GM19023 (cell line): ENCODE measurements around the gene NPHP4.

Experiments
- ATAC-seq: cut with Tn5 transposase; IDR thresholded peaks from one replicate; pipeline ENCODE4 v1.9.1; 2021; ENCODE audit warnings: mild to moderate bottlenecking, moderate library complexity; ENCODE audit not compliant: unreplicated experiment

NPHP4 gene

GRCh38 chr1:5915587-5916571, 76.3 kb downstream of the NPHP4 start:
- ATAC-seq, result no peak

DNA sequence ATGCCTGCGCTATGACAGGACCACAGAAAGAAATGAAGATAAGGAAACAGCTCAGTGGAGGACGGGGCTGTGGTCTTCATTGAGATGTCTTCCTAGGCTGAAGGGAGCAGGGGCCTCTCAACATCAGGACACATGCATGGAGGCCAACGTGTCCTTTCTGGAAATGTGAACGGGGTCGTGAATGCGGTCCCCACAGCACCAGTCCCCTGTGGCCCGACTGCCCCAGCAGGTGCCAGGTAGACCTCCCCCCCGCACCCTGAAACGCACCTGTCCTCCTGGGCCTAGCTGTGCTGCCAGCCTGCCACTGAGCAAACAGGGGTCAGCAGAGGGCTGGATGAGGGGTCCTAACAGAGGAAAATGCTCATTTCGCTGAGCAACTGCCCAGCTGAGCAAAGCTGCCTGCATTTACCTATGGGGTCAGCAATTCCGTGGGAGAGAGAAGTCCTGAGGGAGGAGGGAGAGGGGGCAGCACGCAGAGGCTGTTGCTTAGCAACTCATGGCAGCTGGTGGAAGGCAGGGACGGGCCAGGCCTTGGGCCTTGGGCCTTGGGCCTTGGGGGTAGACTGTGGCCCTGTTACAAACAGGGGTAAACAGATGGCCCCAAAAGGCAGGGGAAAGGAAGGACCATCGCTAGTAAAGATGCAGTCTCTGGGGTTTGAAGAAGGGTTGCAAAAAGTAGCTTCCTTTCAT, 77.4 kb downstream of the NPHP4 start:
- no peak for ATAC-seq

DNA sequence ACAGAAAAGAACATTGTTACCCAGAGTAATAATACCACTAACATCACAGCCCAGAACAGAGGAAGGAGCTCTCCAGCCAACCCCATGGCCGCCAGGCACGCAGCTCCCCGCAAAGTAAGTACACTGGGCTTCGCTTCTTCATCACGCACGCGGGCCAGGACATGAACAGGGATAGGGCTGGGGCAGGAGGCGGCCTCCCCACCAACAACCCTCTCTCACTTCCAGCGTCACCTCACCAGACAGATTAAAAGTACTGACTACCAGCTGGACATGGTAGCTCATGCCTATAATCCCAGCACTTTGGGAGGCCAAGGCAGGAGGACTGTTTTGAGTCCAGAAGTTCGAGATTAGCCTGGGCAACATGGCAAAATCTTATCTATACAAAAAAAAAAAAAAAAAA, 78.3 kb downstream of the NPHP4 start:
- no peak for ATAC-seq

- no peak for ATAC-seq
These were observed 79.0 kb downstream of the NPHP4 start for GRCh38 chr1:5913078-5913845.

GRCh38 chr1:5911871-5912271, 80.4 kb downstream of the NPHP4 start:
- ATAC-seq, result no peak

GRCh38 chr1:5911157-5911556, 81.1 kb downstream of the NPHP4 start:
- no peak for ATAC-seq

DNA sequence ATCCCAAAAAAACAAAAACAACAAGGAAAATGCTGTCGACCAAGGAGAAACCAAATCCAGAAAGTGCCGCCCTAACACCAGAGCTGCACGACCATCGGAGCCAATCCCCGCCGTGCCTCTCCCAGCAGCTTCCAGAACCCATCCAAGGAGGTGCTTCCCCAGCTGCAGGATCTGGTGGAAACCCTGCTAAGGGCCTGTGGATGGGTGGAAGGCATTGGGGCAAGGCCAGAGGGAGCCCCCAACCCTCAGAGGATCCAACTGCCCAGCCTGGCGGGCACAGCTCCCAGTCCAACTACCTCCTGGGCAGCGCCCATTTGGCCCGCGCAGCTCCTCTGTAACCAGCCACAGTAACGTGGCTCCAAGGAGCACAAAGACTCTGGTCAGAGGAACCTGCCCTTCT, 81.6 kb downstream of the NPHP4 start:
- no peak for ATAC-seq

DNA sequence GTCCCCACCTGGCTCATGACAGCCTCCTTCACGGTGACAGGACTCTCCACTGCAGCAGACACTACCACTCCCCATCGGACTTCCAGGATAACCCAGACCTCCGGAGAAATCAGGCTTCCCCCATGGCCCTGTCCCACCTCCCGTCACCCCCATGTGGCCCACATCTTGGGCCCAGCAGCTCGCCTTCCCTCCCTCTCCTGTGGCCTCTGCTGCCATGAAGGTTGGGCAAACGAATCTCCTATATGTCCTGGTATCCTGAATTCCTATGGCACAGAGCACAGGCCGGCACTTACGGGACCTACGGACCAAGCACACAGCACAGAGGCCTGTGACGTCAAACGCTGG, 82.0 kb downstream of the NPHP4 start:
- ATAC-seq, result no peak

- ATAC-seq, result no peak
These were observed 82.5 kb downstream of the NPHP4 start for GRCh38 chr1:5909576-5910275.

DNA sequence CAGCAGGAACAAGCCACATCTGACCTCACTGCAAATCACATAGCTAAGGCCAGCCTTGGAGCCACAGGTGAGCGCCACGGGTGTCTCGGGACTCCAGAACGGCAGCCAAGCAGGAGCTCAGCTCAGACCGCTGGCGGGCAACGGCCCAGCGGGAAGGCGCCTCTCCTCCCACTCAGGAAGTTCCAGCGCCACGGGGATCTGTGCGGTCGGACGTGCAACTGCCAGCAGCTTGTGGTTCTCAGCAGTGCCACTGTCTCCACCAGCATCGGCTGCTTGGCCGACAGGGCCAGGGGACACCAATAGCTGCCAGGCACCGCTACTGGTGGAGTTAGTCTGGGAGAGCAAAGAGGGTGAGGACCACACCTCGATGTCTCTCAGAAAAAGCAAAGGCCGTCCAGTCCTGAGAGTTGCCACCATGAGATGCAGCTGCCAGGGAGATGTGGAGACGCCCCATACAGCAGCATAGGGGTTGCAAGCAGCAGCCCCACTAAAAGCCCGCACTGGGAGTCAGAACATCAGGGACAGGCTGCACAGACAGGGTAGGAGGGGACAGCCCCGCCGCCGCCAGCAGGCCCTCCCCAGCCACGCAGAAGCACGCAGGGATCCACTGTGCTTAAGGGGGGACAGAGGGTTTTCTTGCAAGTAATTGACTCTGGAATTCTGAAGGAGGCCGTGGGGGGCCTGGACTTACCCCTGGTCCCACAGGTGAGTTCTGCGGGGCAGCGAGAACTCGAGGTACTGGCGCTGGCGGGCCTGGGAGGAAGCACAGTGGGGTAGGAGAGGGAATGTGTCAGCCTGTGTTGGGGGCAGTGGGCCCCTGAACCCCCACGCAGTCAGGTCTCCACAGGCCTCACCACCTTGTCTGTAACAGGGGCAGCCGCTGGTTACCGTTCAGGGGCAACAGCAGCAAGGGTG, 83.5 kb downstream of the NPHP4 start:
- no peak for ATAC-seq

DNA sequence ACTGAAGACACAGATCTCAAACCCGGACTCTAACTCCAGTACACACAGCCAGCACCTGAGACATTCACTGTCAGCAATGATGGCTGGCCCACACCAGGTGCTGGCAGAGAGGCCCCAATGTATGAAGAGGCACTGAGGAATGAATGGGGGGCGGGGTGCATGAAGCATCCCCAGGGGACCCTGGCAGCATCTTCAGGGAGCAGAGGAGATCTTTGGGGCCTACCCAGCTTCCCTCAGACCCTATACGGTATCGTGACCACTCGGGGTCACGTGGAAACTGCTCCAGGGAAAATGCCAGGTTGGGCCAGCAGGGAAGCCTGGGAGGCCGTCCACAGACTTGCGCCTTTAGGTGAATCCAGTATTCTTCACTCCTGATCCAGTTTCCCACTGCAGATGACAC, 84.3 kb downstream of the NPHP4 start:
- no peak for ATAC-seq

DNA sequence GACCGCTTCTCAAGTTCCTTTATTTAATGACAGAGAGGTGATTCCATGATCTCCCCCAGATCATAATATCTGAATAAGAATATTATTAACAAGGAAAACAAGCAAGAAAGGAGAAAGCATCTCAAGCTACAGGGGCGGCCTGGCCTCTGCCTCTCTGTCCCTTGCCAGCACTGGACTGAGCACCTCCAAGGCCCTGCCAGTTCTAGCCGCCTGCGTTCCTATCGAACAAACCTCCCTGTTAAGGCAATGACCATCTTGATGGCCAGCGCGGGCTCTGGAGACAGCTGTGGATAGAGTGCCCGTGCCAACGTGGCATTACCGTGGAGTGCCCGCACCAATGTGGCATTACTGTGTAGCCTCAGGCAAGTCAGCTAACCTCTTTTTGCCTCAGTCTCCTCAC, 84.8 kb downstream of the NPHP4 start:
- no peak for ATAC-seq

DNA sequence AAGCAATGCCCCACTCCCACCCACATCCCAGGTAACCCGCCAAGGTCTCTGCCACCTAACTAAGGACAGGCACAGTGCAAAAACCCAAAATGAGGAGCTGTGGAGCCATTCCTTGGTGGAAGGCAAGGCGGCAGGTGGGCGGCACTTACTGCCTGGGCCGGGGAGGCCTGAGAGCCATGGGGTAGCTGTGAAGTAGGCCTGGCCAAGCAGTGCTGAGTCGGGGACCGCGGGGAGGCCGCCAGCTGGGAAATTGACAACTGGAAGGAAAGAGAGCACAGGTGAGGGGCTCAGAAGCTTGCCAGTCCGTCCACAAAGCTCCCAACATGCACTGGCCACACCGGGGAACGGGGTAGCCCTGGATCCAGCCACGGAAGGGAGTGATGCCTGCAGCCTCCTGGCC, 85.3 kb downstream of the NPHP4 start:
- no peak for ATAC-seq

DNA sequence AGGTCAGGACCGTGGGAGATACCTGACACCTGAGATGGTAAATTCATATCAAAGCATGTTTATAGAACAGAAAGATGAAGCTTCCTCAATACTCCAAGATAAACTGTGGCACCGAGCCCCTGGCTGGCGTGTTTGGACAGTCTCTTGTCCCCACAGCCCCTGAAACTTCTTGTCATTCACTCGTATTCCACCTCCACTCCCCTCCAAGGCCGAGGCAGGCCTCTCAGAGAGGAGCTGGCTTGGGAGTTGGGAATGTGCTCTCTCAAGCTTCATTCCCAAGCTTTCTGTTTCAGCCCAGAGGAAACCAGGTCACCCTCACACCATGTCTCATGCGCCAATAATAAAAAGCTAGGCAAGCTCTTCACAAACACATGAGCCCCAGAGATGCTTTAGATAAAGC, 86.1 kb downstream of the NPHP4 start:
- no peak for ATAC-seq

- ATAC-seq, result no peak
These were observed 86.8 kb downstream of the NPHP4 start for GRCh38 chr1:5905436-5905835.

DNA sequence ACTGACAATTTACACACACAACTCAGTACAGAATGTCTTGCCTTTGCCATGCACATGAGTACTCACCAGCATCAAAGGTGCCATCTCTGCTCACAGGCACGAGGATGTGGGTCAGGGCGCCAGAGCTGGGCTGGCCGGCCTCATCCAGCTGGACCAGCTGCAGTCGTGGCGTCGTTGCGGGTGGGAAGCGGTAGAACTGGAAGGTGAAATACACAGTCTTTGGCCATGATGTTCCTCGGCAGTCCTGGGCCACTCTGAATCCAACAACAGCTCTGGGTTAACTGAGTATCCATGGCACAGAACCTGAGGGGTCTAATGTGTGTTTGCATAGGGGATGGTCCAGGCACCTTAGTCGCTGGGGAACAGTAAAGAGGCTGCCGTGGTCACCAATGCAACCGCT, 87.7 kb downstream of the NPHP4 start:
- no peak for ATAC-seq

- ATAC-seq, result no peak
These were observed 88.5 kb downstream of the NPHP4 start for GRCh38 chr1:5903680-5904079.

DNA sequence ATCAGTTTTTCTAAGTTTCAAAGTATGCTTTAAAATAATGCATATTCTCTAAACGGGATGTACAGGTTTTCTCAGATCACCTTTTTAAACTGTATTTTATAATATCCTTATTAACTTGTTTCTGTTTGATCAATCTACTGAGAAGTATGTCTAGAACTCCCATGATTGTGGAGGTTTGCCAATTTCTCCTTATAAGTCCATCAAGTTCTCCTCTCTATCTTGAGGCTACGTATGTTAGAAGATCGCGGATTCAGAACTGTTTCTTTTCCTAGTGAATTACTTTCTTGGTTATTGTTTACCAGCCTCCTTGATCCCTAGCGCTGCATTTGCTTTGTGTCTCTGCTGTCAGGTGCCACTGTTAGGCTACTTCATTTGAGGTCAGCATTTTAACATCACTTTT, 89.2 kb downstream of the NPHP4 start:
- ATAC-seq, result no peak

GRCh38 chr1:5901841-5902240, 90.4 kb downstream of the NPHP4 start:
- ATAC-seq, result no peak

GRCh38 chr1:5901150-5901549, 91.1 kb downstream of the NPHP4 start:
- no peak for ATAC-seq
